Measurements from ENCODE around the gene TNNI2. TPM values are rescaled to one million over a fixed set of nuclear protein-coding genes. Genes with fewer than 3 reads are reported as not detected.

The TNNI2 gene
- polyA plus RNA-seq, 1 donor (not counting 4 experiments of a cell fraction or from before 2014, with no cell fraction given): 10.7 TPM

GRCh38 chr11:1881442-1882264 lies 42.9 kb downstream of the TNNI2 start:
- no peaks in the 10 kb centered on the region for H3K36me3 ChIP-seq (ENCODE audit: control insufficient read depth in 2 of 2, extremely low read depth in 1 of 2, insufficient read depth in 2 of 2, low read length in 2 of 2)
- no peak overlapping the region for H3K27ac ChIP-seq (ENCODE audit: control insufficient read depth, insufficient read depth, low read length)
- H3K9me3 ChIP-seq (ENCODE audit: control insufficient read depth, low read depth, low read length): no peaks in the 10 kb centered on the region
- FAIRE-seq (no peak), DNase-seq (ENCODE audit: low read depth, low spot score) (no peak)
- TF ChIP-seq EZH2 (IDR thresholded peaks at IDR 0.05; ENCODE audit: low read length): no peak
- TF ChIP-seq CTCF (optimal IDR thresholded peaks at IDR 0.05 in 1 of 3, IDR thresholded peaks at IDR 0.05 in 1 of 3, conservative IDR thresholded peaks at IDR 0.05 in 1 of 3; ENCODE audit: extremely low read depth in 1 of 3, insufficient read depth in 2 of 3, low read length in 3 of 3): no peak
- no peak overlapping the region for H3K4me3 ChIP-seq (ENCODE audit: control insufficient read depth in 2 of 3, extremely low read depth in 1 of 3, insufficient read depth in 2 of 3, low read depth in 1 of 3, low read length in 3 of 3)
- H3K4me1 ChIP-seq (ENCODE audit: control insufficient read depth, extremely low read depth, insufficient read depth, low read length): peaks cover 12% of the 10 kb centered on the region
- no peaks in the 10 kb centered on the region for H3K79me2 ChIP-seq (ENCODE audit: control insufficient read depth, insufficient read depth, low read length)
- dilution Hi-C loops (cut with MboI; ENCODE audit: extremely low pct_ligation_motif_present, low sequenced_read_pairs): no loop called here
- no peak overlapping the region for H3K9ac ChIP-seq (ENCODE audit: control insufficient read depth, extremely low read depth, insufficient read depth, low read length)
- no peaks in the 10 kb centered on the region for H3K9me1 ChIP-seq (ENCODE audit: control insufficient read depth, extremely low read depth, insufficient read depth, low read length)
- H2AFZ ChIP-seq (ENCODE audit: control insufficient read depth, low read length): no peak overlapping the region
- H3K27me3 ChIP-seq (ENCODE audit: control insufficient read depth, extremely low read depth, insufficient read depth, low read length): peaks cover 6% of the 10 kb centered on the region
- H4K20me1 ChIP-seq (ENCODE audit: control insufficient read depth, extremely low read depth, insufficient read depth, low read length): no peaks in the 10 kb centered on the region
- no peak overlapping the region for H3K4me2 ChIP-seq (ENCODE audit: control insufficient read depth, extremely low read depth, insufficient read depth, low read depth, low read length)

DNA sequence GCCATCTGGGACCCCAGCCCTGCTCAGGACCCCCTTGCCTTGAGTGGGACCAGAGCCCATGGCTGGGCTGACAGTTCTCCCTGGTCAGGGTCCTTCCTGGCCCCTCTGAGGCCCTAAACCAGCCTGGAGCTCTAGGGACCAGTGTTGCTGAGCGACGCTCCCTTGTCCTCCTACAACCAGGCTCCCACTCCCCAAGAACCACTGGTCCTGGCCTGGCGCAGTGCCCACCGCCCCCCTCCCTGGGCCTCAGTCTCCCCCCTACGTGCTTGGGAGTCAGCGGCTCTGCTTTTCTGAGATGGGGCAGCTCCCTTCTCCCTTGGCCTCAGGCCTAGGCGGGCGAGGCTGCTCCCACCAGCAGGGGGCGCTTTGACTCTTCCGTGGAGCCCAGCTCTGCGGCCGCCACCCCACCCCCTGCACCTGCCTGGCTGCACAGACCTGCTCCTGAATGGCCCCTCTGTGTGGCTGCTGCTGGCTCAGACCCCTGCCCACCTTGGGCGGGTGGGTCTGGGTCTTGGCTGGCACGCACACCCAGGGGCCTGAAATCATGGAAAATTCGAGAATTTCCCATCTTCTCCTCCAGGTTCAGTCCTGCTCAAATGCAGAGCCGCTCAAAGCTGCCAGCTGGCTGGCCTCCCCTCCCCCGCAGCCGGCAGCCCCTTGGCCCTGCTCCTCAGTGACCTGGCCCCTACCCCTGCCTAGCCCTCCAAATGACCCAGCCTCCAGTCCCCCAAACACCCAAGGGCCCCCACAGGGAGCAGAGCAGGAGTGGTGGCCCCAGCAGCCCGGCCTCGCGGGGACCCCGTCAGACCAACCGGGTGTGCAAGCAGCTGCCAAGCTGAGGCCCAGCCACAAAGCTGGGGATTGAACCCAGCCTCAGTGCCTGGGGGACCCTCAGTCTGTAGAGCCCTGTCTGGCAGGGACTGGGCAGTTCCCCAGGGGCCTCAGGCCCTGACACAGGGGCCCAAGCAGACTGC lies 43.8 kb downstream of the TNNI2 start:
- H2AFZ ChIP-seq (ENCODE audit: control insufficient read depth, low read length): no peak overlapping the region
- H3K27me3 ChIP-seq (ENCODE audit: control insufficient read depth, extremely low read depth, insufficient read depth, low read length): peaks cover 6% of the 10 kb centered on the region
- no peak overlapping the region for H3K4me3 ChIP-seq (ENCODE audit: control insufficient read depth in 2 of 3, extremely low read depth in 1 of 3, insufficient read depth in 2 of 3, low read depth in 1 of 3, low read length in 3 of 3)
- H3K27ac ChIP-seq (ENCODE audit: control insufficient read depth, insufficient read depth, low read length): no peak overlapping the region
- H3K9ac ChIP-seq (ENCODE audit: control insufficient read depth, extremely low read depth, insufficient read depth, low read length): no peak overlapping the region
- peaks cover 7% of the 10 kb centered on the region for H3K4me1 ChIP-seq (ENCODE audit: control insufficient read depth, extremely low read depth, insufficient read depth, low read length)
- no peaks in the 10 kb centered on the region for H3K36me3 ChIP-seq (ENCODE audit: control insufficient read depth in 2 of 2, extremely low read depth in 1 of 2, insufficient read depth in 2 of 2, low read length in 2 of 2)
- H3K9me1 ChIP-seq (ENCODE audit: control insufficient read depth, extremely low read depth, insufficient read depth, low read length): no peaks in the 10 kb centered on the region
- peak; percentile 71 to 98 (median 95) for TF ChIP-seq CTCF (optimal IDR thresholded peaks at IDR 0.05 in 1 of 3, IDR thresholded peaks at IDR 0.05 in 1 of 3, conservative IDR thresholded peaks at IDR 0.05 in 1 of 3; ENCODE audit: extremely low read depth in 1 of 3, insufficient read depth in 2 of 3, low read length in 3 of 3)
- no peak for TF ChIP-seq EZH2 (IDR thresholded peaks at IDR 0.05; ENCODE audit: low read length)
- dilution Hi-C loops (cut with MboI; ENCODE audit: extremely low pct_ligation_motif_present, low sequenced_read_pairs): no loop called here
- DNase-seq (ENCODE audit: low read depth, low spot score) (no peak), FAIRE-seq (no peak)
- H3K79me2 ChIP-seq (ENCODE audit: control insufficient read depth, insufficient read depth, low read length): no peaks in the 10 kb centered on the region
- no peaks in the 10 kb centered on the region for H4K20me1 ChIP-seq (ENCODE audit: control insufficient read depth, extremely low read depth, insufficient read depth, low read length)
- H3K9me3 ChIP-seq (ENCODE audit: control insufficient read depth, low read depth, low read length): no peaks in the 10 kb centered on the region
- no peak overlapping the region for H3K4me2 ChIP-seq (ENCODE audit: control insufficient read depth, extremely low read depth, insufficient read depth, low read depth, low read length)
